Heart left ventricle (tissue), 16 donors: ENCODE results near the gene ASPSCR1. TPM values are rescaled to one million over a fixed set of nuclear protein-coding genes. Genes with fewer than 3 reads are reported as not detected.

Experiments used
- ATAC-seq, 4 donors: fragments of 200-7000 bp; cut with Tn5 transposase; one replicate each; pipeline ENCODE4 v1.9.1; 2020 to 2022; ENCODE audit warnings: moderate library complexity in 4 of 4, mild to moderate bottlenecking in 3 of 4, moderate number of reproducible peaks in 1 of 4
- DNase-seq, 5 donors: peaks; one replicate each; pipeline ENCODE4 v3.0.0-alpha.2; 2020
- H3K27ac ChIP-seq, 12 donors: fragments of 200-600 bp; sonication (generic) in 4 of 12; one replicate each; pipeline versions ENCODE4 v1.5.0 to v1.8.0; 2016 to 2022; ENCODE audit warnings: mild to moderate bottlenecking in 2 of 12
- H3K27me3 ChIP-seq, 9 donors: fragments of 200-600 bp; sonication (generic) in 2 of 9; one replicate each; pipeline versions ENCODE4 v1.5.1 to v1.8.0; 2016 to 2022; ENCODE audit warnings: mild to moderate bottlenecking in 3 of 9
- H3K36me3 ChIP-seq, 9 donors: fragments of 200-600 bp; sonication (generic) in 2 of 9; one replicate each; pipeline versions ENCODE4 v1.5.0 to v1.8.0; 2018 to 2022; ENCODE audit warnings: mild to moderate bottlenecking in 2 of 9
- H3K4me1 ChIP-seq, 12 donors: fragments of 200-600 bp; sonication (generic) in 4 of 12; one replicate each; pipeline versions ENCODE4 v1.5.0 to v1.8.0; 2016 to 2022; ENCODE audit warnings: mild to moderate bottlenecking in 3 of 12
- H3K4me3 ChIP-seq, 12 donors: fragments of 200-600 bp; sonication (generic) in 4 of 12; one replicate each; pipeline versions ENCODE4 v1.5.0 to v1.8.0; 2017 to 2022; ENCODE audit warnings: mild to moderate bottlenecking in 9 of 12, moderate library complexity in 4 of 12
- H3K9me3 ChIP-seq, 12 donors: fragments of 200-600 bp; sonication (generic) in 4 of 12; one replicate each; pipeline versions ENCODE4 v1.5.0 to v1.8.0; 2016 to 2022; ENCODE audit warnings: mild to moderate bottlenecking in 1 of 12
- POLR2A ChIP-seq, 2 donors: fragments of 450-650 bp; IDR thresholded peaks; one replicate each; pipeline ENCODE4 v1.6.1; 2017; ENCODE audit warnings: antibody characterized with exemption in 2 of 2, mild to moderate bottlenecking in 2 of 2, moderate library complexity in 2 of 2
- WGBS, 4 donors: extraction: QIAGEN DNeasy Blood & Tissue Kit in 2 of 4; methylation state at CpG; one replicate each; pipeline versions ENCODE4 v1.1.5 to v1.1.7; 2013 to 2018; 5-methylcytosine and 5-hydroxymethylcytosine counted together
- intact Hi-C, 10 donors: fragments of 100-400 bp; cut with DNase I; formaldehyde crosslinking; loops; one replicate each; pipeline versions ENCODE4 v1.11.1 to v1.14.2; 2022
- polyA plus RNA-seq, 2 donors: library from polyadenylated mRNA; stranded (reverse); fragments of 200-250 nt; gene quantifications; one replicate each; pipeline ENCODE4 v1.2.3, GENCODE V29; 2013
- total RNA-seq, 9 donors: library from RNA; depleted of rRNA in 2 of 9; stranded (reverse); fragments of >200 nt in 2 of 9; fragmentation: NEBNext Ultra II Directional in 3 of 9; extraction: Animal tissue kit (Norgen Biotek cat#: 25700) in 3 of 9; gene quantifications; one replicate each; pipeline versions ENCODE4 v1.1.0 to v1.2.4, GENCODE V29; 2016 to 2023
- TF ChIP-seq, protein P1 (sequence below), 12 donors: fragments of 200-600 bp; sonication (generic) in 4 of 12; IDR thresholded peaks; one replicate each; pipeline versions ENCODE4 v1.5.0 to v1.8.0; 2018 to 2022; ENCODE audit warnings: antibody characterized with exemption in 12 of 12, mild to moderate bottlenecking in 5 of 12
- donor health status: ischemic (EF 13 %, LVEDD 7.1; RV severe dilation, severe dysfunction).
- donor health status: healthy with polysubstance abuse.
- donor health status: DM: no; HTN: yes; CAD: no.
- donor health status: DM: no; HTN: no; CAD: no.
- donor health status: ischemic (EF 25% LVEDD 6.9; RV normal size, moderate dysfunction).
- donor health status: ischemic (EF 25% LVEDD 5.7; RV mildly dilated, moderate dysfunction).
- donor health status: healthy.
- donor health status: DM: yes; HTN: yes; CAD: no.
- donor health status: ischemic (EF 35%, LVEDD 5.7; RV mildly dilated, moderate dysfunction).
- donor health status: nonischemic (EF 11% LVEDD 7.7; RV severe dilation, severe dysfunction).
- donor health status: DM: yes; HTN: yes; CAD: no.
- donor health status: PGD.
- donor health status: ischemic (EF 29% LVEDD 5.4; RV normal size, mild dysfunction).
- donor health status: nonischemic (EF 23%, LVEDD 6.1; RV moderate dilation, normal function).

ASPSCR1 gene
- total and polyA plus RNA-seq, 11 donors = 15.1 to 43.6 (median 22.9) TPM

GRCh38 chr17:81959362-81960129, 17.9 kb upstream of the ASPSCR1 start:
- intact Hi-C loops = loop anchor here (1.0 to 10.0 kb wide), 9 partner anchors 59 to 198 kb away; partner anchors contain the start of genes CENPX (in 2 of the 10) and LRRC45 (in 2 of the 10)
- peaks cover 21 to 79% (median 53%) of the 10 kb centered on the region in 9 donors for H3K27me3 ChIP-seq
- H3K9me3 ChIP-seq = no peaks in the 10 kb centered on the region
- DNase-seq (peak; percentile 67 to 88 (median 78)), ATAC-seq (peak; percentile 62 to 95 (median 86))
- TF ChIP-seq, protein P1, sequence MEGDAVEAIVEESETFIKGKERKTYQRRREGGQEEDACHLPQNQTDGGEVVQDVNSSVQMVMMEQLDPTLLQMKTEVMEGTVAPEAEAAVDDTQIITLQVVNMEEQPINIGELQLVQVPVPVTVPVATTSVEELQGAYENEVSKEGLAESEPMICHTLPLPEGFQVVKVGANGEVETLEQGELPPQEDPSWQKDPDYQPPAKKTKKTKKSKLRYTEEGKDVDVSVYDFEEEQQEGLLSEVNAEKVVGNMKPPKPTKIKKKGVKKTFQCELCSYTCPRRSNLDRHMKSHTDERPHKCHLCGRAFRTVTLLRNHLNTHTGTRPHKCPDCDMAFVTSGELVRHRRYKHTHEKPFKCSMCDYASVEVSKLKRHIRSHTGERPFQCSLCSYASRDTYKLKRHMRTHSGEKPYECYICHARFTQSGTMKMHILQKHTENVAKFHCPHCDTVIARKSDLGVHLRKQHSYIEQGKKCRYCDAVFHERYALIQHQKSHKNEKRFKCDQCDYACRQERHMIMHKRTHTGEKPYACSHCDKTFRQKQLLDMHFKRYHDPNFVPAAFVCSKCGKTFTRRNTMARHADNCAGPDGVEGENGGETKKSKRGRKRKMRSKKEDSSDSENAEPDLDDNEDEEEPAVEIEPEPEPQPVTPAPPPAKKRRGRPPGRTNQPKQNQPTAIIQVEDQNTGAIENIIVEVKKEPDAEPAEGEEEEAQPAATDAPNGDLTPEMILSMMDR (IDR thresholded peaks at IDR 0.05) = peak; percentile 35 to 95 (median 80)
- peak in 1 of 2 donors; percentile 33 for TF ChIP-seq POLR2A (IDR thresholded peaks at IDR 0.05)
- no peak overlapping the region for H3K27ac ChIP-seq
- H3K36me3 ChIP-seq = no peaks in the 10 kb centered on the region
- H3K4me3 ChIP-seq = peak overlapping the region; percentile 18 to 55 (median 44)
- WGBS, 4 donors = 1 to 2% (median 2%) methylated on average over 47 to 112 of the region's 112 CpGs; no CpG with 5 or more reads in 1 of the 4 donors
- peaks cover 2 to 35% (median 11%) of the 10 kb centered on the region in 12 donors for H3K4me1 ChIP-seq

DNA sequence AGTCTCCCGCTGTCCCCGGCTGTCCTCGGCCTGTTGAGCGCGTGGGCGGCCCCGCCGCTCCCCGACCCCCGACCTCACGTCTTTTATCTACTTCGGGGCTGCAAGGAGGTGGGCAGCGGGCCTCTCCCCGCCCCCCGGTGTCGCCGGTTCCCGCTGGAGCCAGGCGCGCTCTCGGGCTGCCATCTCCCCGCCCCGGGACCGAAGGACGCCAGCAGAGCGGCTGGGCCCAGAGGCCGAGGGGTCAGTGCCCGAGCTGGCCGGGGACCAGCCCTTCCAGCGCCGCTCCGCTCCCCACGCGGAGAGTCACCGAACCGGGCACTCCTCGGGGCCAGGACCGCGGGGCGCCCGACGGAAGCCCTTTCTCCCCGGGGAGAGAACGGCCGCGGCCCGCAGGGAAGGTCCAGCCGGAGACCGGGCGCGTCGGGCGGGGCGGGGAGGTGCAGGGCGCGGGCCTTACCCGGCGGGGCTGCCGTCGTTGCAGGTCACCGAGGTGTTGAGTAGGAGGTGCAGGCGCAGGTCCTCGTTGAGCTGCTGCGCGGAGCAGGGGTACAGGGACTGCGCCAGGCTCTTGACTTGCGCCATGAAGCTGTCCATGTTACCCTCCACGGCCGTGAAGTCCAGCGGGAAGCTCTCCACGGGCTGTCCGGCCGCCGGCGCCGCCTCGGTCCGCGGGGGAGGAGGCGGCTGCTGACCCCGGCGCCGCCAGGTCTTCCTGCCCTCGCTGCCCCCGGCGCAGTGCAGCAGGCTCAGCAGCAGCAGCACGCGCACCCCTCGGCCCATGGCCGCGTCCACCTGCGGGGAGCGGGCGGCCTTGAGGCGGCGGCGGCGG, 17.1 kb upstream of the ASPSCR1 start:
- no peaks in the 10 kb centered on the region for H3K9me3 ChIP-seq
- no peak for TF ChIP-seq POLR2A (IDR thresholded peaks at IDR 0.05)
- TF ChIP-seq, protein P1 (IDR thresholded peaks at IDR 0.05) = no peak
- WGBS, 4 donors = 1 to 40% (median 3%) methylated on average over 2 to 98 of the region's 98 CpGs
- intact Hi-C loops = loop anchor here in 3 of 10 donors (2.0 to 10.0 kb wide), 3 partner anchors 60 to 197 kb away; no protein-coding TSS in a partner anchor
- H3K4me3 ChIP-seq = peak overlapping the region; percentile 18 to 55 (median 44)
- DNase-seq (no peak), ATAC-seq (no peak)
- H3K36me3 ChIP-seq = no peaks in the 10 kb centered on the region
- no peak overlapping the region for H3K27ac ChIP-seq
- peaks cover 2 to 35% (median 11%) of the 10 kb centered on the region in 12 donors for H3K4me1 ChIP-seq
- H3K27me3 ChIP-seq = peaks cover 21 to 79% (median 53%) of the 10 kb centered on the region in 9 donors

GRCh38 chr17:81961087-81961511, 16.3 kb upstream of the ASPSCR1 start, which contains the start of gene NOTUM:
NOTUM (minus strand) TSS chr17:81961187; CDS start chr17:81960909, 278 bp downstream.
- no peak within 1 kb of the TSS for H3K27ac ChIP-seq
- peaks cover 2 to 35% (median 11%) of the 10 kb centered on the region in 12 donors for H3K4me1 ChIP-seq
- intact Hi-C loops = loop anchor here in 3 of 10 donors (2.0 to 10.0 kb wide), 3 partner anchors 60 to 196 kb away; no protein-coding TSS in a partner anchor
- ATAC-seq (no peak), DNase-seq (no peak)
- 0 to 1% (median 1%) methylated on average over 8 to 65 of the region's 65 CpGs for WGBS, 4 donors
- peaks cover 21 to 85% (median 53%) of the 10 kb centered on the region in 9 donors for H3K27me3 ChIP-seq
- H3K9me3 ChIP-seq = no peaks in the 10 kb centered on the region
- peak within 1 kb of the TSS; percentile 18 to 55 (median 44) for H3K4me3 ChIP-seq
- no peaks in the 10 kb centered on the region for H3K36me3 ChIP-seq
- TF ChIP-seq, protein P1 (IDR thresholded peaks at IDR 0.05) = peak in 5 of 12 donors; percentile 18 to 33 (median 24)
- no peak for TF ChIP-seq POLR2A (IDR thresholded peaks at IDR 0.05)
